ENCODE results near the gene MCTP2.

- no peak for TF ChIP-seq CTCF (IDR thresholded peaks at IDR 0.05)
- no peak for TF ChIP-seq ZFX (IDR thresholded peaks at IDR 0.05; ENCODE audit: borderline replicate concordance)
These were observed 48.5 kb upstream of the MCTP2 start for GRCh38 chr15:94182883-94183282.
